HTR-8/SVneo (cell line): ENCODE results near the gene MAP4K4.

ENCODE experiments used
- DNase-seq: peaks from one replicate; pipeline ENCODE4 v3.0.0; 2011; ENCODE audit warnings: low spot score, mixed read lengths; ENCODE audit not compliant: insufficient read length
- FAIRE-seq: peaks from 2 replicates; lab custom pipeline; 2011; peaks lifted over from hg19 to GRCh38; lab: Jason Lieb, UNC

Gene MAP4K4

DNA sequence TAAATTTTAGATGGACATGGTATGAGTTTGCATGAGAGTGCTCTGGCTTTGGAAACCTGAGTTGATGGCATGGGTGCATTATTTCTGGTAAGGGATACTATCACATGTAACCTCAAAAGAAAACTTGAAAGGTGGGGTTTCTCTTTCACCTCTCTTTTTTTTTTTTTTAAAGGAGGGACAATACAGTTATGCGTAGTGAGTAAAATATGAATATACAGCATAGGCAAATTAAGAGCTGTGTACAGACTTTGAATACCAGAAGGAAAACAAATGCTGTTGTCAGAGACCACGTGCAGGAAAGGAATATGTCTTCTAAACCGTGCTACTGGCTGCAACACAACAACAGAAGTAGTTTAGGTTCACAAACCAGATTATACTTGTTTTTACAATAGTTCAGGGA lies 82.1 kb downstream of the MAP4K4 start:
- no peak for DNase-seq
- FAIRE-seq = no peak

DNA sequence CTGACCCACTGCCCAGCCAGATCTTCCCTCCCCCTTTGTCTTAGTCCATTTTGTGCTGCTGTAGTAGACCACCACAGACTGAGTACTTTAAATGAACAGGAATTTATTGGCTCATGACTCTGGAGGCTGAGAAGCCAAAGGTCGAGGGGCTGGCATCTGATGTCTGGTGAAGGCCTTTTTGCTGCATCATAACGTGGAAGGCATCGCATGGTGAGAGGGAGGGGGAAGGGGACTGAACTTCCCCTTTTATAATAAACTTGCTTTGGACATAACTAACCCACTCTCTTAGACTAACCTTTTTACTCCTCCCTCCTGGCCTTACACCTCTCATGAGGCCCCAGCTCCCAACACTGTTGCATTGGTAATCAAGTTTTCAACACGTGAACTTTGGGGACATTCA lies 83.8 kb downstream of the MAP4K4 start:
- DNase-seq (no peak), FAIRE-seq (no peak)

- FAIRE-seq (no peak), DNase-seq (no peak)
These were observed 84.4 kb downstream of the MAP4K4 start for GRCh38 chr2:101781791-101782426.

GRCh38 chr2:101782427-101782792 lies 84.9 kb downstream of the MAP4K4 start:
- DNase-seq = no peak
- no peak for FAIRE-seq

DNA sequence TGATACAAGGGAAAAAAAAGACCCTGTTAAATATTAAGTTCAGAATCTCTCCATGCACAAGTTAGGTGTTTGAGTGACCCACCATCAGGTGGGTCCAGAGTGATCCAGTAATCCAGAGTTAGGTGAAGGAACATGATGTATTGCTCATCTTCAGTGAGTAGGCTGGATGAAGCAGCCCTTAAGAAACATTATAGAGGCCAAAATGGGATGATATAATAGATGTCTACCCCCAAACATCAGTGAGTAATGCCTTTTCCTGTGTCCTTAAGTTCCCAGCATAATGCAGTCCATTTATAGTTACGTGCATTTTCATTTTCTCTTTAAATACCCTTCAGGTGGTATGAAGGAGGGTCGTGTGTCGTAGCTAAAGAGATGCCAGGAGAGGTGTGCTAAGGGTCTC lies 89.6 kb downstream of the MAP4K4 start:
- FAIRE-seq = no peak
- DNase-seq = no peak

- DNase-seq (no peak), FAIRE-seq (no peak)
These were observed 91.1 kb downstream of the MAP4K4 start for GRCh38 chr2:101788565-101788964.

DNA sequence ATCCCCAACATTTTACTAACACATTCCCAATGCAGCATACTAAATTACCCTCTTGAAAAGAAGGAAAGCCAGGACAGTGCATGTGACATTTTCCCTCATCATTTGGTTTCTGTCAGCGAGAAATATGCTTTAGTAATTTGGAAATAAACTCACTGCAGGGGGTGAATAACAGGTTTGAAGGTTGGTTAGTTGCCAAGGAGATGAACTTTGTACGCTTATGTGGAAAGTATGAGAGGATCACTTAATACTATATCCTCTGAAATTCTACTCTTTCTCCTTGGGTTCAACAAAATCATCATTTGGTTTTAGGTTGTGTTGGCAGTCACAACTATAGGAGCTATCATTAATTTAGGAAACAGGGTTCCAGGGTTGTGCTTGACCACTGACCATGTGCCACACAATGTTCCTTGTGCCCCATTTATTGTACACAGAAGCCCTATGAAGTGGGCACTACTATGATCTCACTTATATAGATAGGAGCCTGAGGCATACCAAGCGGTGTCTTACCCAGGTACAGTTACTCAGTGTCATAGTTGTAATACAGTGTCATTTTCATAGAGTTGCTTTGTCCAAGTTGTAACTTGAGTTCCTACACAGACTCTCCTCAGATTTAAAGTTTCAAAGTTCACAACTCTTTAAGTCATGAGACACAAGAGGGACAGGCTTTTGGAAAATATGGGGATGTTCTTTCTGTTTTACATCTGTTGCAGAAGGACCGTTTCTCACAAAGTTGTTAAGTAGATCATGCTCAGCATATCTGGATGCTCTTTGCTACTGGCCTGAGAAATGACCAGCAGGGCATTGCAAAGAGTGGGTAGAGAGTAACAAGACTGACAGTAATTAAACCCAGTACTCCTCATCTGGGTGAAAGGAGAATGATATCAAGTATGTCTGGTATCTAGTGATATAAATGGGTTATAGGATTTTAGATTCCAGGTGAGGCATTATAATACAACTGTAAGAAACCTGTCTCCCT lies 91.8 kb downstream of the MAP4K4 start:
- DNase-seq = no peak
- no peak for FAIRE-seq

DNA sequence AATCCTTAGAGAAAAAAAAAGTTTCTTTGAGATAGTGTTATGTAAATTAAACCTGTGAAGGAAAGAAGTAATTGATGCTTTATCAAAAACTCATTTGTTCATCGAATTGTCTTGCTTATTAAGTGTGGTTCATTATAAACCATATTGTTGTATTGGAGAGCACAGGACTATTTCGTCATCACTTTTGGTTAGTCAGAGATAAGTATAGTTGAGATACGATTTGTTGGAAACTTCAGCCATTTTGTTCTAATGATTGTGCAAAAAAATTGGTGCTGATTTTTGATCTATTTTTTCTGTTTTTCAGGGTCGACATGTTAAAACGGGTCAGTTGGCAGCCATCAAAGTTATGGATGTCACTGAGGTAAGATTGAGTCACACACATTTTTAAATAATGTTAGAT lies 92.9 kb downstream of the MAP4K4 start:
- no peak for DNase-seq

DNA sequence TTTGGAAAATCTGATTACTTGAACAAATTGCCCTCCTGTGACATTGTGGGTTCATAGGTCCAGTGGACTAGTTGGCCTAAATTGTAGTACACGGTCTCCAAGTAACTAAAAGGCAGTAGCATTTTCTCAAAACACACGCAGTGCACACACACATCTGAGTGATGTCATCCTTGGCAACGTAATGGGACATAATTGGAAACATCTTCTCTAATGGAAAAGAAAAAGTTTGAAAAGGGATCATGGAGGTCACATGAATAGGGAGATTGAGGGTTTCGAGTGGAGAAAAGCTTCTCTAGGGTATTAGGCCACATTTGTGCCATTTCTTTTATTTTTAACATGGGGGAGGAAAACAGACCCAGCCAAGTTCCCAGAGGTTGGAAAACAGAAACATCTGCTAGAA lies 93.3 kb downstream of the MAP4K4 start:
- FAIRE-seq (no peak), DNase-seq (no peak)

More for the DNA sequence above, 92.9 kb downstream of the MAP4K4 start:
- FAIRE-seq = no peak

GRCh38 chr2:101792208-101792607 lies 94.7 kb downstream of the MAP4K4 start:
- FAIRE-seq (no peak), DNase-seq (no peak)

DNA sequence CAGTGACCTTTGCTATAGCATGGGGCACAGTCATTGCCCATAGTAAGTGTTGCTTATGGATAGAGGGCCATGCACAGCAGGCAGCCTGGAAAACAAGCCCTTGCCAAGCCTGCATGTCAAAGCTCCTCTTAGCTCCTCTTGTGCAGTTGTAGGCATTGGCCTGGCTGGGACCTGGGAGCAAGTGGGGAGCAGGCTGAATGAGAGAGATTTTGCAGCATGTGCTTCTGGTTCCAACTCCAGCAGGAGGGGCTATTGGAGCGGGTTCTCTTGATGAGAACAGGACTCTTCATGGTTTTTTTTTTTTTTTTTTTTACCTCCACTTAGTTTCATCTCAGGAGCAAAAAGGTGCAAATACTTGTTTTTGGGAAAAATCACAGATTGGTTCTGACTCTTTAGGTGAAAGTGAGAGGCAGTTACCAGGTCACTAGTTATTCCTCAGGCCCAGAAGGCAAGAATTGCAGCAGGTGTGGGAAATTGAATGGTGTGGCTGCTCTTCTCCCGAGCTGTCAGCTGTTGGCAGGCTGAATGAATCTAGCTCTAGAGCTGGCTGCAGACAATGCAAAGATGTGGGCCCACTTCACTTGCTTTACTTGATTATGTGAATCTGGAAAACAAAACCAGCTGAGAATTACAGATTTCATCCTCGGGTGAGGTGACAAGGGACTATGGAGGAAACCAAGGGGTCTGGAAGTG lies 95.9 kb downstream of the MAP4K4 start:
- FAIRE-seq = no peak
- no peak for DNase-seq

DNA sequence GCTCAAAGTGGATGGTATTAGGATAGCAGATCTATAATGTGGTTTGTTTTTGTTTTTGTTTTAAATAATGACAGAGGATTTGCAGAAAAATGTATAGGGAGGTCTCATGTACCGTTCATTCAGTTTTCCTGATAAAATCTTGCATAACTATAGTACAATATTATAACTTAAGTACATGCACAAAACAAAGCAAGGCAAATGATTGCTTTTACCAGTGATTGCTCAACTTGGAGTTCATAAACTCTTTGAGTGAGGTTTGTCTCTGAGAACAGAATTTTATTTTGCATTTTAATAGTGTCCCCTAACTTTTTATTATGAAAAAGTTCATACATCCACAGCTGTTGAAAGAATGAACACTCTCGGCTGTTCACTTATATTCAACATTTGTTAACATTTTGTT lies 96.6 kb downstream of the MAP4K4 start:
- peak; percentile 36 for FAIRE-seq

DNA sequence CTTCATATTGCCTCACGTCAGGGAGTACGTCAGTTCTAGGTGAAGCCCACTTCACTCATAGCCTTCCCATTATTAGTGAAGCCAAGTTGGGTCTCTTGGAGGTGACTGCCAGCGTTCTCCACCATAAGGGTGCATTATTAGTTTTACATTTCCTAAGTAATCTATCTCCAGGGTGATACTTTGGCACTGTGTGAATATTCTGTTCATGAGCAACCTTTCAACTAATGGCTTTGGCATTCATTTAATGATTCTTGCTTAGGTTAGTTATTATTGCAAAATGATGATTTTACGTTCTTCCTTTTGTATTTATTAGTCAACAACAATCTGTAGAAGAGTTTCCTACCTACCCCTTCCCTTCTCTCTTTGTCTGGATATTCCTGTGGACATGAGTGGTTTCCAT lies 97.5 kb downstream of the MAP4K4 start:
- FAIRE-seq (no peak), DNase-seq (no peak)

More for the DNA sequence above, 96.6 kb downstream of the MAP4K4 start:
- DNase-seq = no peak

- DNase-seq (no peak), FAIRE-seq (no peak)
These were observed 99.5 kb downstream of the MAP4K4 start for GRCh38 chr2:101796825-101797600.

- FAIRE-seq = no peak
These were observed 104.0 kb downstream of the MAP4K4 start for GRCh38 chr2:101801496-101801895.

DNA sequence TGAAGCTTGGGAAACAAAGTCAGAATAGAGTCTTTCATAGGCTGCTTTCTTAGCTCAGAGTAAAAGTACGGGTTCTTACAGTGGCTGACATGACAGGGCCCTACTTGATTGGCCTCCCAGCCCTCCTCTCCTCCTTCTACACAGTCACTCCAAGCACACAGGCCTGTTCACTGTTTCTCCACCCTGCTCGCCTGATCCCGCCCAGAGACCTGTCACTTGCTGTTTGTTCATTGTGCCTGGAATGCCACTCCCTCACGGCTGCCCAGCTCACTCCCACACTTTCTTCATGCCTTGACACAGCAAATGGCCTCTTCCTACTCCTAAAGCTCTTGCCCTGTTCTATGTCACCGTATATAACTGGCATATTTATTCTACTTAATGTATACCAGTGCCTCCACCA lies 104.8 kb downstream of the MAP4K4 start:
- FAIRE-seq (no peak), DNase-seq (no peak)

More at GRCh38 chr2:101801496-101801895, 104.0 kb downstream of the MAP4K4 start:
- no peak for DNase-seq

- FAIRE-seq = no peak
These were observed 105.6 kb downstream of the MAP4K4 start for GRCh38 chr2:101803128-101803527.

GRCh38 chr2:101803945-101804696 lies 106.6 kb downstream of the MAP4K4 start:
- FAIRE-seq = no peak
- DNase-seq = no peak

More at GRCh38 chr2:101803128-101803527, 105.6 kb downstream of the MAP4K4 start:
- DNase-seq = no peak
